Stimulated activated CD8-positive, alpha-beta memory T cell treated with anti-CD3 and anti-CD28 coated beads, Interleukin-7, amount 100 ng/mL, for 48 hours (primary cell): Measurements from ENCODE around the gene MED25.

Experiments
- DNase-seq, 2 donors: peaks; one replicate each; pipeline ENCODE4 v3.0.0-alpha.2; 2020; ENCODE audit warnings: low read depth in 1 of 2; ENCODE audit errors: extremely low read depth in 1 of 2

Gene MED25

DNA sequence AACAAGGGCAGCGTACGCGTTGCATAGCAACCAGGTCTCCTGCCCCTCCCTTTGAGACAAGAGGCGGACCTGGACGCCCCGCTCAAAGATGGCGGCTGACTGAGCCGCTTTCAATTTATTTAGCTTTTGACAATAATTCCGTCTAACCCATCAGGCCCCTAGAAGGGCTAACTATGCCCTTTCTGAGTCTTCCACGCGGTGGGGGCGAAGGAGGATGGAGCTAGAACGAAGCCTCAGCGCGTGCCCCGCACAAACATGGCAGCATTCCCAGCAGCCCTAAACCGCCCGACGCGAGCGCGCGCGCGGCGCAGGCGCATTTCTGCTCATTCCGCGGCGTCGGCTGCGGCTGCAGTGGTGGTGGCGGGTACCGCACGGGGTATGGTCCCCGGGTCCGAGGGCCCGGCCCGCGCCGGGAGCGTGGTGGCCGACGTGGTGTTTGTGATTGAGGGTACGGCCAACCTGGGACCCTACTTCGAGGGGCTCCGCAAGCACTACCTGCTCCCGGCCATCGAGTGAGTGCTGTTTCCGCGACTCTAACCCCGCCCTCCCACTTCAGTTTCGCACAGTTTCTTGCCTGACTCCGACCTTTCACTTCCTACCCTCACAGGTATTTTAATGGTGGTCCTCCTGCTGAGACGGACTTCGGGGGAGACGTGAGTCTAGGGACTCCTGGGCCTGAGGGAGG lies at the start of gene MED25:
Gene MED25, plus strand, starts transcription at position 326 of the 685 bp plus-strand sequence. Its CDS starts 53 bp downstream, at position 379.
- DNase-seq = peak; percentile 71

DNA sequence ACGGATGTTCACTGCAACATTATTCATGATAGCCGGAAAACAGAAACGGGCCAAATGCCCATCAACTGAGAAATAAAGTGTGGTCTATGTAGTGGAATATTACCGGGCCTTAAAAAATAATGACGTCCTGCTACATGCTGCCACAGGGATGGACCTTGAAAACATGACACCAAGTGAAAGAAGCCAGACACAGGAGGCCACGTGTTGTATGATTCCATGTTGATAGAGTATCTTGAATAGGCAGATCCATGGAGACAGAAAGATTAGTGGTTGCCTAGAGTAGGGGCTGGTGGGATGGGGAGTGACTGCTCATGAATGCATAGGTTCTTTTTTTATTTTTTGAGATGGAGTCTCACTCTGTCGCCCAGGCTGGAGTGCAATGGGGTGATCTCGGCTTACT lies 47.6 kb upstream of the MED25 start:
- DNase-seq = no peak

DNA sequence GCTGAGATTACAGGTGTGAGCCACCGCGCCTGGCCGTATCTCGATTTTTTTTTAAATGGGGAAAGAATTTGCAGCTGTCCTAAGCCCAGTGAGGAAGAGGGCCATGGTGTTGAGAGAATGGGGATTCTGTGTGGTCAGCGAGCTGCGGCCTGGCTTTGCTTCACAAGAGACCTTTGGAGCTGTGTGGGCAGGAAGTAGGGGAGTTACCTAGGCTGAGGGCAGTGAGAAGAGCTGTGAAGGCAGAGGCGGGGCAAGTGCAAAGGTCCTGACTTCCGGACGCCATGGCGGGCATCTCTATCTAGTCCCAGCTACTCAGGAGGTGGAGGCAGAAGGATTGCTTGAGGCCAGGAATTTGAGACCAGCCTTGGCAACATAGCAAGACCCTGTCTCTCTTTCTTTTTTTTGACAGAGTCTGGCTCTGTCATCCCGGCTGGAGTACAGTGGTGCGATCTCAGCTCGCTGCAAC lies 46.4 kb upstream of the MED25 start:
- no peak for DNase-seq

DNA sequence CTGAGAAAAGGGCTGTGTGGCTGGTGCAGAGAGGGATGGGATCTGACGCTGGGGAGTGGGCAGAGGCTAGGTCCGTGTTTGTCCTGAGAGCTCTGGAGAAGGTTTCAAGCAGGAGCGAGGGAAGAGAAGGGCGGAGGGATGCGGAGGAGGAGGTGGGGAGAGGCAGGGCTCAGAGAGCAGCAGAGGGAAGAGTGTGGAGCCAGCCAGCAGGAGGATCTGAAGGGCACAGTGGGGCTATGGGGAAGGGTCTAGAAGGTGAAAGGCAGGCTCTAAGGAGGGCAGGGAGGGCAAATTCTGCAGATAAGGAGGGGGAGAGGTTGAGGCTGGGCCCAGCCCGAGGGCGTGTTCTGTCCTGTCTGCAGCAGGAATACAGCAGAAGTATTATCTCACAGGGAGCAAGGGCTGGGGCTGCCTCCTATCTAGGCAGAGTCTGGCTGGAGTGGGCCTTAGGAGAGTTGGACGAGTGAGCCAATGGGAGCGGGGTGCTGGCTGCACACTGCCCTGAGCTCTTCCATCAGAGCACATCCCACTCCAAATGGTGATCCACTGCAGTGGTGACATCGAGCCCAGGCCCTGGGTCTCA lies 45.1 kb upstream of the MED25 start:
- no peak for DNase-seq

DNA sequence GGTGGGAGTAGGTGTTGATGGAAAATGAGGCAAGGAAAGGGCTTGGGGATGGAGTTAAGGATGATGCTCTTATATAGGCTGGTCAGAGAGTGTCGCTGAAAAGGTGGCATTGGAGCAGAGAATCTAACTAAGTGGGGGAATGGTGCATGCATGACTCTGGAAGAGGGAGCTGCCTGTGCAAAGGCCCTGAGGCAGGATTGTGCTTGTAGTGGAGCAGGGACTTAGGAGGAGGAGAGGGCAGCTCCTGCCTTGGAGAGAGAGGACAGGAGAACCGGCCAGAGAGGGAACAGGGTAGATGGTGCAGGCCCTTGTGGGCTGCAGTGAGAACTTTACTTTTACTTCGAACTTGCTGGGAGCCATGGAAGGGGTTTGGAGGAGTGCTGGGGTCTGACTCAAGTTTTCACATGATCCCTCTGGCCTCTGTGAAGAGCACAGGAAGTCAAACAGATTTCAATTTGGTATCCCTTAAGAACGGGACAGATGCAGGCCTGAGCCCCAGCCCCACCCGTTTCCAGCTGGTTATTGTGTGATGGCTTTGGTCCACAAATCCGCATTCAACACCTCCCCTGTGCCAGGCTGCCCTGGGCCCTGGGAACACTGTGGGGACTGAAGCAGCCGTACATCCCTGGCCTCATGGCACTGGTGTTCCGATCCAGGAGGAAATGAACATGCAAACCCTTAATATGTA lies 44.3 kb upstream of the MED25 start:
- no peak for DNase-seq

DNA sequence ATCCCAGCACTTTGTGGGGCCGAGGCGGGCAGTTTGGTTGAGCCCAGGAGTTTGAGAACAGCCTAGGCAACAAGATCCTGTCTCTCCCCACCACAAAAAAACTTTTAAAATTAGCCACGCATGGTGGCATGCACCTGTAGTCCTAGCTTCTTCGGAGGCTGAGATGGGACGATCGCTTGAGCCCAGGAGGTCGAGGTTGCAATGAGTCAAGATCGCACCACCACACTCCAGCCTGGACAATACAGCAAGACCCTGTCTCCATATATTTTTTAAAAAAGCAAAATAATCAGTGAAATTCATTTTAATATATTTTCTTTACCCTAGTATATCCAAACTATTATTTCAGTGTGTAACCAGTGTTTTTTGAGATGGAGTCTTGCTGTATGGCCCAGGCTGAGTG lies 43.1 kb upstream of the MED25 start:
- DNase-seq = no peak

DNA sequence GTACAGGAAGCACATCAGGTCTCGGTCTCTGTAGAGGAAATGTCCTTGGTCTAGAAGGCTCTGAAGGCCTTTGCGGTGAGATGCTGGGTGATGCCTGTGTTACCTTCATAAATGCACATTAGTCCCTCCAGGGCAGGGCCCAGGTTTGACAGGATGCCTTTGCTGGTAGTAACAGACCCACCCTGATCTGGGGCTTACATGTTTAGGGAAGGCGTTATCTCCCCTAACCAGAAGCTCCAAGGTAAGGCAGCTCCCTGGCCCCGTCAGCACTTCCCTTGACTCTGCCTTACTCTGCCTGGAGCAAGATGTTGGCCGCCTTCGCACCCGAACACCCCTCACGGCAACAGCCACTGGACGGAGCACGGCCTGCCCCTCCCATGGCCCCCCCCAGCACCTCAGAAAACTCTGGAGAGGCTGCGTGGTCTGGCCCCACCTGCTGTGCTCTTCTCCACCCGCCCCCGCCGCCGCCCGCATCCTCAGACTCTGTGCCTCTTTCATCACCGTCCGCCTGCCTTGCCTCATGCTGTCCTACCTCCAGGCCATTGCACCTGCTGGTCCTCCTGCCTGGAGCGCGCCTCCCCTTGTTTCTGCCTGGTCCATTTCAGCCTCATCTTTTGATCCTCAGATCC lies 42.2 kb upstream of the MED25 start:
- DNase-seq = no peak

DNA sequence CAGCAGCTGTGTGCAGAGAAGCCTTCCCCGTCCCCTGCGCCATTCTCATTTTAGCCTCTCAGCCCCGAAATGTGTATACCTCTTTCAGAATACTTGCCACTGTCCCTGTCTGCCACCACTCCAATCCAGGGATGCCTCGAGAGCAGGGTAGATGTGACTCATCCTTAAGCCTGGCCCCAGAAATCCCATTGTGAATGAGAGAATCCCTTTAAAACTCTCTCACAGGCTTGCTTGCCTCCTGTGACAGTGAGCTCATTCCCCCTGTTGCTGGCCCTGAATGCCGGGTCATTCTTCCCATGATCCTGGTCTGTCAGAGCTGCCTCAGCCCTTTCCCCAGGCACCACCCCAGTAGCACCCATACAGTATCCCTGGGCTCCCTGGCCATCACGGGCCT lies 41.7 kb upstream of the MED25 start:
- DNase-seq = no peak

DNA sequence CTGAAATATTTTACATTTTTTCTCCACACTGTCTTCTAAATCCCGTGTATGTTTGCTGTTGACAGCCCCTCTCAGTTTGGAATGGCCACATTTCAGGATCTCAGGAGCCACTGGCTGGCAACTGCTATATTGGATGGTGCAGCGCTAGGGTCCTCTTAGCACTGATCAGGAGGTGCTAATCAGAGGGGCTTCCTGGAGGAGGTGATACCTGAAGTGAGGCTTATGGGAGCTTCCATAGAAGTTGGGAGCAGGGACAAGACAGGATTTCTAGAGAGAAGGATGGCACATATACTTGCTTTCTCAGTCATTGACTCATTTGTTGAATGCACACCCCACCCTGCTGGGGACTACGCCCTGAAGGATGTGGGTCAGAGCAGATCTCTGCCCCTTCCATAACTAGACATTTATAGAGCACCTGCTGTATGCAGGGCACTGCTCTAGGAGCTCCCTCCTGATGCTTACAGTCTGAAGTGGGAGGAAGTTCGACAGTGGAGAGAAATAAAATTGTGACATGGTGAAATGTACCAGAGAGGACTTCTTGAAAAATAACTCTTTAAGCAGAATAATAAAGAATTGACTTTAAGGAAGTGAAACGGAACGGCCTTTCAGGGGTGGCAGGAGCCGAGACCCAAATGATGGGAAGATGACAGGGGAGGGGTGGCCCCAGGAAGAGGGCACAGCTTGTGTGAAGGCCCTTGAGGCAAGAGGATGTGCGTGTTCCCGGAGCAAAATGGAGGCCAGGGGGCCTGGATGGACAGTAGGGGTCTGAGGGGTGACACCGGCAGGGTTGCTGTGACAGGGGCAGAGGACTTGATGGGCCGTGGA lies 38.1 kb upstream of the MED25 start:
- DNase-seq = no peak

DNA sequence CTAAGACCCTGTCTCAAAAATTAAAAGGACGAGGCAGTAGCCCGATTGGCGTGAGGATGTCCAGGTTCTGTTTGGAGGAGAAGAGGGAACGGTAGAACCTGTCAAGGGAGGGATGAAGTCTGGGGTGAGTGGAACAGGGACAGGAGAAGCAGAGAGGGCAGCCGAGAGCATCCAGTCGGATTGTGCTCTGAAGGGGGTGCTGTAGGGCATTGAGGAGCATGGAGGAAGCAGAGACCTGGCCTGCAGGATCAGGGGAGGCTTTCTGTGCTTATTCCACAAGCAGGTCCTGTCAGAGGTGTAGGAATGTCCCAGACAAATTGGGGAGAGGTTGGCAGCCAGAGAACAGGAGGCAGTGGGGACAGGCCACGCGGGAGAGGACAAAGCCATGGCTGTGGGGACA lies 37.2 kb upstream of the MED25 start:
- no peak for DNase-seq

DNA sequence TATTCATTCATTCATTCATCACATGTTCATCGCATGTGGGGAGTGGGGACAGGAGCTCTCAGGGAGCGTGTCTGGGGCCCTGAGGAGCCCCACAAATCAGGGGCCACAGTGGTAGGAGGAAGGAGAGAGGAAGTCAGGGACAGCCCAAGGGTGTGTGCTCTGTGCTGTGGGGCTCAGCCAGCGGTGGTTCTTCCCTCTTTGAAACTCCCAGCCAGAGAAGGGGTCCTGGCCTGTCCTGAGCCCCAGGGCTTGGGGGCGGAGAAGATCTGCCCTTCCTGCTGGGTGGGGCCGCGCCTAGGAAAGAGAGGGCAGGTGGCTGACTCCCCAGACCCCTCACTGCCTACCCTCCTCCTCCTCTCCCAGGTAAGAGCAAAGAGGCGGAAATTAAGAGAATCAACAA lies 36.7 kb upstream of the MED25 start:
- DNase-seq = no peak

DNA sequence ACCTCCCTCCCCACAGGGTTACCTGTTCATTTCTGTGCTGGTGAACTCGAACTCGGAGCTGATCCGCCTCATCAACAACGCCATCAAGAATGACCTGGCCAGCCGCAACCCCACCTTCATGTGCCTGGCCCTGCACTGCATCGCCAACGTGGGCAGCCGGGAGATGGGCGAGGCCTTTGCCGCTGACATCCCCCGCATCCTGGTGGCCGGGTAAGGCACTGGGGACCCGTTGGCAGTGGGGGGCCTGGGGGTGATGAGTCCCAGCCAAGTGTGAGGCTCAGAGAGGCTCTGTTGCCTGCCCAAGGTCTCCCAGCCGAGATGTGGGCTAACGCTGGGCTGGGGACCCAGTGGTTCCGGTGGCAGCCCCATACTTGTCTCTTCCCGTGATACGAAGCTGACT lies 35.6 kb upstream of the MED25 start:
- DNase-seq = no peak

DNA sequence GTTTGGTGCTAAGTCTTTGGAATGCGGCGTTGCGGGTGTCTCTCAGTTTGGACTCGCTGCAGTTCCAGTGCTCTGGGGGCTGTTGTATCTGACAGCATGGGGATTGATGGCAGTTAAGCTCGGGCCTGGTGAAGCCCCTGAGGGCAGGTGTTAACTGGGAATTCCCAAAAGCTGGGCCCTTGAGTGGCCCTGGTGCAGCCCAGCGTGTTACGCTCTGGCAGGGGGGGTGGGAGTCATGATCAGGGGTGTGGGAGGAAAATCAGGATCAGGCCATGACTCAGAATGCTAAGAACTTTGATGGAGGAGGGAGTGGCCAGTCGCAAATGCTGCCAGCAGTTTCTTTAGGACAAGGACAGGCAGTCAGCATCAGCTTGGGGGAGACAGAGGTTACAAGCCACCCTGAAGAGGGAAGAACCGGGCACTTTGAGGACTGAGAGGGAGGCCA lies 31.7 kb upstream of the MED25 start:
- no peak for DNase-seq

DNA sequence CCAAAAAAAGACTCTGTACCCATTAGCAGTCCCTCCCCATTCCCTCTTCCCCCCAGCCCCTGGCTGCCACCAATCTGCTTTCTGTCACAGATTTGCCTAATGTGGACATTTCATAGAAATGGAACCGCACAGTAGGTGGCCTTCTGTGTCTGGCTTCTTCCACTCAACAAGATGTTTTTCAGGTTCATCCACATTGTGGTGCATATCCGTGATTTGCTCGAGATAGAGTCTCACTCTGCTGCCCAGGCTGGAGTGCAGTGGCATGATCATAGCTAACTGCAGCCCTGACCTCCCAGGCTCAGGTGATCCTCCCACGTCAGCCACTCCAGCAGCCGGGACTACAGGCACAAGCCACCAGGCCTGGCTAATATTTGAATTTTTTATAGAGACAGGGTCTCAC lies 30.3 kb upstream of the MED25 start:
- DNase-seq = no peak

DNA sequence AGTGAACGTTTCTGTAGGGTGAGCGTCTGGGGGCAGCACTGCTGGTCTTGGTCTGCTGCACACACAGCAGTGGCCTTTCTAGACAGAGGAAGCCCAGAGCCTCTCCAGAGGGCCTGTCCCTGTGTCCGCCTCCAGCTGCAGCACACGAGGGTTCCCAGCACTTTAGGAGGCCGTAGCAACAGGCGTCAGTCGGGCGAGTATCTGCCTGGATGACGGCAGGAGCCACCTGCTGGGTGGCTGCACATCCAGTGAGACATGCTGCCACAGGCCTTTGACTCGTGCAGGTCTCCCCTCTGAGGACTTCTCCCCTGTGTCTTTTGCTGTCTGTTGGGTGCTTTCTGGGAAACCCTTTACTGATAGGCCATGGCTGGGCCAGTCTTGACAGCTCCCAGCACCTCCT lies 29.2 kb upstream of the MED25 start:
- DNase-seq = no peak

DNA sequence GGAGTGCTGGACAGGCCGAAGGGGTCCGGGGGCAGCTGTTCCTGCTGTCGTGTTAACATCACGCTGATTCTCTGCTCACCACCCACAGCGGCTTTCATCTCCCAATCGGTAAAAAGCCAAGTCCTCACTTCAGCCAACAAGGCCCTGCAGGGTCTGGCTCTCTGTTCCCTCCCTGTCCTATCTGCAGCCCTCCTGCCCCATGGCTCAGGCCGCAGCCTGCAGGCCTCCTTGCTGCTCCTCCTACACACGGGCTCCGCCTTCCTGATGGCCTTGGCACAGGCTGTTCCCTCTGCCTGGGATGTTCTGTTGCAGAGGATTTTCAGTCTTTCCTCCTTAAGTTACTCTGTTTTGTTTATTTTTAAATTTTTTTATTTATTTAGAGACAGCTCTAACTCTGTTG lies 27.2 kb upstream of the MED25 start:
- no peak for DNase-seq

DNA sequence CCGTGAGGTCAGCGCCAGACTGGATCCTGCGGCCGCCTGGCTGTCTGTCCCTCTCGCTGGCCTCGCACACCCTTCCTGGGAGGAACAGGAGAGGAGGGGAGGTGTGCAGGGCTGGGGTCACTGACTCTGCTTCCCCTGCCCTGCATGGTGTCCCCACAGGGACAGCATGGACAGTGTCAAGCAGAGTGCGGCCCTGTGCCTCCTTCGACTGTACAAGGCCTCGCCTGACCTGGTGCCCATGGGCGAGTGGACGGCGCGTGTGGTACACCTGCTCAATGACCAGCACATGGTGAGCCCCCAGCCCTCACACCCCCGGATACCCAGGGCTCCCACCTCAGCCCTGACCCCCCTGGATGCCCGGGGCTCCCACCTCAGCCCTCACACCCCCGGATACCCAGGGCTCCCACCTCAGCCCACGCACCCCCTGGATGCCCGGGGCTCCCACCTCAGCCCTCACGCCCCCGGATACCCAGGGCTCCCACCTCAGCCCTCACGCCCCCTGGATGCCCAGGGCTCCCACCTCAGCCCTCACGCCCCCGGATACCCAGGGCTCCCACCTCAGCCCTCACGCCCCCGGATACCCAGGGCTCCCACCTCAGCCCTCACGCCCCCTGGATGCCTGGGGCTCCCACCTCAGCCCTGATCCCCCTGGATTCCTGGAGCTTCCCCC lies 26.2 kb upstream of the MED25 start:
- DNase-seq = no peak

DNA sequence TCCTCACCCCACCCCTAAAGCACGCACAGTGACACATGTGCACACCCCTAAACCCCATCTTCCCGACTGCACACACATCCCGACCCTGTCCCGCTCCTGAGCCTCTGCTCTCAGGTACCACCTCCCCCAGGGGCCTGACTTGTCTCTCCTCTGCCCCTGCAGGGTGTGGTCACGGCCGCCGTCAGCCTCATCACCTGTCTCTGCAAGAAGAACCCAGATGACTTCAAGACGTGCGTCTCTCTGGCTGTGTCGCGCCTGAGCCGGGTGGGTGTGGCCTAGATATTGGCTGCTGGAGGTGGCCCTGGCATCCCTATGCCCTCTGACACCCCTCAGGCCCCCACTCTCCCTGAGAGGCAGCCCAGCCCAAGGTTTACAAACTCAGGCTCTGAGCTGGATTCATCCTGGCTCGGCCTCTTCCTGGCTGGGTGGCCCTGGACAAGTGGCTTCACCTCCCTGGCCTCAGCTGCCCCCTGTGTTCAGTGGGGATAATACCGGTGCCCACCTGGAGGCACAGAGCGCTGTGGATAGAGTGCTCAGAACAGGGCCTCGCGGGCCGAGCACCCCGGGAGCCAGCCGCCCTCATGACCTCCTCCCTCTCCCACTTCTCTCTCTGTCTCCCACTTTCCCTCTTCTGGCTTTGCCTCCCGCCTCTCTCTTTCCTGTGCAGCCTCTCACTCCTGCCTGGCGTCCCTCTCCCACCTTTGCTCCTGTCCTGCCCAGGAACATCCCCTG lies 25.1 kb upstream of the MED25 start:
- DNase-seq = no peak

DNA sequence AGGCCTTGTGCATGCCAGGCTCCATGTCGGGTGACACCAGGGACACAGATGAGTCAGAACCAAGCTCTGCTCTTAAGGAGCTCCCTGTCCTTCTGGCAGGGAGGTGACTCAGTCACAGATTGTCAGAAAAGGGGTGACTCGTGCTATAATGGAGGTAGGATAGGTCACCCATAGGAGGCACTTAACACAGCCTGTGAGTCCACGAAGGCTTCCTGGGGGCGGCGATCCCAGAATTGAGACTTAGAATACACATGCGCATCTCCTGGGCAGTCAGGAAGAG lies 24.6 kb upstream of the MED25 start:
- peak in 1 of 2 donors; percentile 41 for DNase-seq

DNA sequence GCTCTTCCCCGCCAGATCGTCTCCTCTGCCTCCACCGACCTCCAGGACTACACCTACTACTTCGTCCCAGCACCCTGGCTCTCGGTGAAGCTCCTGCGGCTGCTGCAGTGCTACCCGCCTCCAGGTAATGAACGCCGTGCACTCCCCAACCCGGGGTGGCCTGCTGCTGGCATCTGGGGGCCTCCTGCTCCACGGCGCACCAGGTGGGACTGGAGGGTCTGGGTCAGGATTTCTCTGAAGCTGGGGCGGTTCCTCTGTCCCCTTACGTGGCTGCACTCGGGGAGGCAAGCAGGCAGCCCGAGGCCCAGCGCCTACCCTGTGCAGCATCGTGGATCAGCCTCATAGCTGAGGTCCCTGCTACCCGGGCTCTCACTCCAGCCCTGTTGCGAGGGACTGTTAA lies 22.5 kb upstream of the MED25 start:
- DNase-seq = no peak
